DOHH2 (cell line): ENCODE measurements around the gene CPEB3.
A peak's percentile ranks its signal among the peaks of the same experiment; 100 is the strongest.

Experiments
- H3F3A ChIP-seq: fragments of 200-600 bp; sonication (generic), shearing (Covaris generic); 2 replicates; pipeline ENCODE4 v1.6.0; 2016; ENCODE audit warnings: antibody characterized with exemption, mild to moderate bottlenecking; ENCODE audit not compliant: control insufficient read depth, insufficient read depth
- H3K27ac ChIP-seq: fragments of 200-600 bp; sonication (generic); 2 replicates; pipeline ENCODE4 v1.5.1; 2014; ENCODE audit warnings: low read depth, mild to moderate bottlenecking, low read length, moderate library complexity
- H3K27me3 ChIP-seq: fragments of 200-600 bp; sonication (generic); 2 replicates; pipeline ENCODE4 v1.6.1; 2014; ENCODE audit warnings: mild to moderate bottlenecking, low read length, mixed read lengths; ENCODE audit not compliant: control insufficient read depth
- H3K36me3 ChIP-seq: fragments of 200-600 bp; sonication (generic); 2 replicates; pipeline ENCODE4 v1.6.1; 2014; ENCODE audit warnings: mild to moderate bottlenecking, low read length, moderate library complexity, mixed read lengths; ENCODE audit not compliant: control insufficient read depth
- H3K4me1 ChIP-seq: fragments of 200-600 bp; sonication (generic); 2 replicates; pipeline ENCODE4 v1.6.1; 2014; ENCODE audit warnings: mild to moderate bottlenecking, low read length, mixed read lengths; ENCODE audit not compliant: control insufficient read depth
- H3K4me2 ChIP-seq: fragments of 200-600 bp; sonication (generic); 2 replicates; pipeline ENCODE4 v1.6.0; 2014; ENCODE audit warnings: mild to moderate bottlenecking, low read length, moderate library complexity
- H3K4me3 ChIP-seq: fragments of 200-600 bp; sonication (generic); 2 replicates; pipeline ENCODE4 v1.5.1; 2014; ENCODE audit warnings: mild to moderate bottlenecking, low read length, mixed read lengths
- H3K79me2 ChIP-seq: fragments of 200-600 bp; sonication (generic); 2 replicates; pipeline ENCODE4 v1.6.1; 2014; ENCODE audit warnings: mild to moderate bottlenecking, low read length, mixed read lengths; ENCODE audit not compliant: control insufficient read depth
- H3K9me2 ChIP-seq: fragments of 200-600 bp; sonication (generic); replicated peaks from 2 replicates; pipeline ENCODE4 v1.6.1; 2014; ENCODE audit warnings: mild to moderate bottlenecking, low read length, mixed read lengths; ENCODE audit not compliant: control insufficient read depth
- H3K9me3 ChIP-seq: fragments of 200-600 bp; sonication (generic); 2 replicates; pipeline ENCODE4 v1.6.1; 2014; ENCODE audit warnings: antibody characterized with exemption, low read length, mixed read lengths; ENCODE audit not compliant: control insufficient read depth, insufficient read depth
- H4K20me1 ChIP-seq: fragments of 200-600 bp; sonication (generic); 2 replicates; pipeline ENCODE4 v1.6.0; 2014; ENCODE audit warnings: low read depth, mild to moderate bottlenecking, antibody characterized with exemption, low read length, moderate library complexity; ENCODE audit not compliant: control insufficient read depth, insufficient read depth
- EZH2phosphoT487 ChIP-seq: fragments of 200-600 bp; sonication (generic); IDR thresholded peaks from 2 replicates; pipeline ENCODE4 v1.6.1; 2017; ENCODE audit warnings: borderline replicate concordance, mild to moderate bottlenecking, antibody characterized with exemption, low read length, moderate library complexity, mixed read lengths
- TF ChIP-seq, protein P1 (sequence below): fragments of 200-600 bp; sonication (generic); IDR thresholded peaks from one replicate; pipeline ENCODE4 v1.5.1; 2014; ENCODE audit warnings: antibody characterized with exemption, mild to moderate bottlenecking, low read depth, low read length; ENCODE audit not compliant: poor library complexity, severe bottlenecking

The CPEB3 gene

DNA sequence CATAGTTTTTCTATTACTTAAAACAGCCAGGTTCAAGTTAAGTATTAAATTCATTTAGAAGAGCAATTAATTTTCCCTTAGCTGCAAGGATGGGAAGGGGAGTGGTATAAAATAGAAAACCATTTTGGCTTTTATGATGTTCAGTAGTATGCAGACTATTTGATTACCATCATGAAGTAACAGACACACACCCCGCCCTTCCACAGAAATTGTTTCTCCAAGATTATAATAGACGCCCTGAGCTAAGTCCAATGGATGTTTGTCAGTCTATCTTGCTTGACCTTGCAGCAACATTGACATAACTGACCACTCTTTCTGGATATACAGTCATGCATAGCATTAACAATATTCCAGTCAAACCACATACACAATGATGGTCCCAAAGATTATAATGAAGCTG is 42.3 kb downstream of the CPEB3 start:
- Histone ChIP-seq H3K4me3 (no peak overlapping the region), H3K27ac (no peak overlapping the region), H4K20me1 (no peaks in the 10 kb centered on the region), H3K27me3 (no peaks in the 10 kb centered on the region), H3K4me1 (peaks cover 3% of the 10 kb centered on the region), H3K4me2 (no peak overlapping the region), H3K9me2 (no peaks in the 10 kb centered on the region), H3K36me3 (no peaks in the 10 kb centered on the region), H3K9me3 (no peaks in the 10 kb centered on the region), H3K79me2 (no peaks in the 10 kb centered on the region), H3F3A (no peaks in the 10 kb centered on the region)
- no peak for TF ChIP-seq EZH2phosphoT487

DNA sequence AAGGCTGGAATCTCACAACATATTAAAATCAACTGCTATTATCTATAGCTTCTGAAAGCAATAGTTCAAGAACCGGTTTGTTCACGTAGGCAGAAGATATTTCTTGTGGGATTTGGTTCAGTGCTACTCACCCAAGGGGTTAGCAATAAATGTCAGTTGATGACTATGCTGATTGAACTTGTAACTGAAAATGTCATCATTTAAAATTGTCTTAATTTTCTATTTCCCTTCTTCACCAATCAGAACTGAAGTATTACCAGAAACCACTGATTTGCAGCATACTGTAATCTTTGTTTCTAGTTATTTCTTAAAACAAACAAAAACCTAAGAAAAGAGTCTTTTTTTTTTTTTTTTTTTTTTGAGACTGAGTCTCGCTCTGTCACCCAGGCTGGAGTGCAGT is 46.1 kb downstream of the CPEB3 start:
- peaks cover 31% of the 10 kb centered on the region for H3K4me1 ChIP-seq
- H3K4me3 ChIP-seq: no peak overlapping the region
- TF ChIP-seq, protein P1, sequence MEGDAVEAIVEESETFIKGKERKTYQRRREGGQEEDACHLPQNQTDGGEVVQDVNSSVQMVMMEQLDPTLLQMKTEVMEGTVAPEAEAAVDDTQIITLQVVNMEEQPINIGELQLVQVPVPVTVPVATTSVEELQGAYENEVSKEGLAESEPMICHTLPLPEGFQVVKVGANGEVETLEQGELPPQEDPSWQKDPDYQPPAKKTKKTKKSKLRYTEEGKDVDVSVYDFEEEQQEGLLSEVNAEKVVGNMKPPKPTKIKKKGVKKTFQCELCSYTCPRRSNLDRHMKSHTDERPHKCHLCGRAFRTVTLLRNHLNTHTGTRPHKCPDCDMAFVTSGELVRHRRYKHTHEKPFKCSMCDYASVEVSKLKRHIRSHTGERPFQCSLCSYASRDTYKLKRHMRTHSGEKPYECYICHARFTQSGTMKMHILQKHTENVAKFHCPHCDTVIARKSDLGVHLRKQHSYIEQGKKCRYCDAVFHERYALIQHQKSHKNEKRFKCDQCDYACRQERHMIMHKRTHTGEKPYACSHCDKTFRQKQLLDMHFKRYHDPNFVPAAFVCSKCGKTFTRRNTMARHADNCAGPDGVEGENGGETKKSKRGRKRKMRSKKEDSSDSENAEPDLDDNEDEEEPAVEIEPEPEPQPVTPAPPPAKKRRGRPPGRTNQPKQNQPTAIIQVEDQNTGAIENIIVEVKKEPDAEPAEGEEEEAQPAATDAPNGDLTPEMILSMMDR: no peak
- TF ChIP-seq EZH2phosphoT487: no peak
- H3K4me2 ChIP-seq: no peak overlapping the region
- H3K36me3 ChIP-seq: no peaks in the 10 kb centered on the region
- no peak overlapping the region for H3K27ac ChIP-seq
- H3K79me2 ChIP-seq: no peaks in the 10 kb centered on the region
- peaks cover 11% of the 10 kb centered on the region; the same call in 1 of the 2 replicates for H3F3A ChIP-seq
- H4K20me1 ChIP-seq: no peaks in the 10 kb centered on the region
- no peaks in the 10 kb centered on the region for H3K9me3 ChIP-seq
- H3K9me2 ChIP-seq: no peaks in the 10 kb centered on the region
- H3K27me3 ChIP-seq: peaks cover 9% of the 10 kb centered on the region

DNA sequence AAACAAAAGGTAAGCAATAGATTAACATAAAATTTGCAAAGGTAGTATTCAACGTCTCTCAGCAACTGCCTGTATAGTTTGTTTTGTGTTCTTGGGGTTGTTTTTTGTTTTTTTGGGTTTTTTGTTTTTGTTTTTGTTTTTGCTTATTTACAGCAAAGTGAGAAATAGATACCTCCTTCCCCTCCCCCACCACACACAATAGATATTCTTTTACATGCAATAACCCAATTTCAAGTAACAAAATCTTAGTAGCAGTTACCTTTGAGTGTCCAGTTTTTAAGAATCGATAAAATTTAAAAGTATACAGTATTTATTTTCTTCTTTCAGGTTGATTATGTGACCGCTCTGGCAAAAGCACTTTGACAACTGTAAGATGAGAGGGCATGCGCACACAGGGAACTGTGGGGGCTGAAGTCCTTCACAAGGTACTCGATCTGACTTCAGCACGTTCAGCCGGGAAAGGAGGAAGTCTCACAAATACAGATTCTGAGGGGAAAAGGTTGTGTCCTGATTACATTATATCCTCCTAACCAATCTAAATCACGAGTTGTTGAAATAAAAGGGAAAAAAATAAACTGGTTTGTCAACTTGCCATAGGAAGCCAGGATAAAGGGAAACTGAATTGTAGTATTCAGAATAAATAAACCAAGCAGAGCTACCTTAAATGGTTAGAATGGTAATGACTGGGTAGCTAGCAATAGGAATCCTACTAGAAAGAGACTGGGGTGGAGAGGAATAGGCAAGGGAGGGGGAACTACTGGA is 47.8 kb downstream of the CPEB3 start:
- H3K4me3 ChIP-seq: peak overlapping the region; percentile 56
- peak overlapping the region; percentile 81 for H3K4me2 ChIP-seq
- H3K27ac ChIP-seq: no peak overlapping the region
- TF ChIP-seq, protein P1: no peak
- TF ChIP-seq EZH2phosphoT487: no peak
- peaks cover 14% of the 10 kb centered on the region for H3F3A ChIP-seq
- peaks cover 44% of the 10 kb centered on the region for H3K4me1 ChIP-seq
- 0 out of 2 replicates have a peak, but pooled peaks cover 4% of the 10 kb centered on the region for H4K20me1 ChIP-seq
- no peaks in the 10 kb centered on the region for H3K9me2 ChIP-seq
- H3K79me2 ChIP-seq: no peaks in the 10 kb centered on the region
- no peaks in the 10 kb centered on the region for H3K9me3 ChIP-seq
- peaks cover 26% of the 10 kb centered on the region for H3K27me3 ChIP-seq
- H3K36me3 ChIP-seq: no peaks in the 10 kb centered on the region

DNA sequence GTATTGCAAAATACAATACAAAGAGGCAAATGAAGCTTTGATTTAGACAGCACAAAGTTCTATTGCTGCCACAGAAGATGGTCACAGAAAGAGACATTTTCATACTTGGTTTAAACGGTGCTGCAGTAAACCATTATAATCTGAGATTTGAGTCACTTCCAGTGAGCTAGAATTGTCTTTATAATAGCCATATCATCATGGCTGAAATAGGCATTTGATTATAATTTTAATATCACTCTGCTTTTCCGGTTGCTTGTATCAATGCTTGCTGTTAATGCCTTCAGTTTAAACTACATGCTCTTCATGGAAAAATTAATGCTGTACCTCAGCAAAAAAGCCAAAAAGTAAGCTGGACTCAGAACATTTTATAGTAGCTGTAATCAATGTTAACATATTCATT is 48.5 kb downstream of the CPEB3 start:
- H3K4me2 ChIP-seq: peak overlapping the region; percentile 81

More for the DNA sequence above, 48.5 kb downstream of the CPEB3 start:
- Histone ChIP-seq H3K9me3 (no peaks in the 10 kb centered on the region), H3K27me3 (peaks cover 29% of the 10 kb centered on the region), H3K36me3 (no peaks in the 10 kb centered on the region), H3K27ac (no peak overlapping the region), H3F3A (peaks cover 14% of the 10 kb centered on the region), H3K79me2 (no peaks in the 10 kb centered on the region), H4K20me1 (0 out of 2 replicates have a peak, but pooled peaks cover 4% of the 10 kb centered on the region), H3K9me2 (no peaks in the 10 kb centered on the region), H3K4me1 (peaks cover 44% of the 10 kb centered on the region), H3K4me3 (no peak overlapping the region)
- no peak for TF ChIP-seq EZH2phosphoT487
- TF ChIP-seq, protein P1: no peak
